DND-41 (cell line): ENCODE results near the gene CMBL.

Experiments used
- EZH2 ChIP-seq: IDR thresholded peaks from 3 replicates; pipeline ENCODE4 v1.6.1; 2012; ENCODE audit warnings: borderline replicate concordance, low read depth, mild to moderate bottlenecking, moderate library complexity, low read length, inconsistent platforms; ENCODE audit not compliant: severe bottlenecking
- TF ChIP-seq, protein P1 (sequence below): IDR thresholded peaks from 2 replicates; pipeline ENCODE4 v1.5.1; 2012; ENCODE audit warnings: borderline replicate concordance, low read length, moderate library complexity, mild to moderate bottlenecking; ENCODE audit not compliant: poor library complexity, severe bottlenecking; ENCODE audit errors: extremely low read depth

DNA sequence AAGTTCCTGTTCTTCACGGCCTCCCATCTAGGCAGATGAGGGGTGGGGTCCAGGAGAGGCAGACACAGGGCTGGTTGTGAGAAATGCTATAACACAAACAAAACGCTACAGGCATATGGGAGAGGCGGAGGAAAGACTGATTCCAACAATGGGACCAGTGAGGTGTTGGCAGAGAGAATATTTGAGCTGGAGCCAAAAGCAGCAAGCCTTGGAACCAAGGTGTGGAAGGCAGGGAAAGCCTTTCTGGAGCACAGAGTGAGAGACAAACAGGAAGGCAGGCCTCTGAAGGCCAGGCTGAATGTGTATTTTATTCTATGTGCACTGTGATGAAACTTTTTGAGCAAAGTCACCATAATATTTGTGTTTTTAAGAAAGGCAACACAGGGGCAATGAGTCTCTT is 60.9 kb downstream of the CMBL start:
- TF ChIP-seq, protein P1, sequence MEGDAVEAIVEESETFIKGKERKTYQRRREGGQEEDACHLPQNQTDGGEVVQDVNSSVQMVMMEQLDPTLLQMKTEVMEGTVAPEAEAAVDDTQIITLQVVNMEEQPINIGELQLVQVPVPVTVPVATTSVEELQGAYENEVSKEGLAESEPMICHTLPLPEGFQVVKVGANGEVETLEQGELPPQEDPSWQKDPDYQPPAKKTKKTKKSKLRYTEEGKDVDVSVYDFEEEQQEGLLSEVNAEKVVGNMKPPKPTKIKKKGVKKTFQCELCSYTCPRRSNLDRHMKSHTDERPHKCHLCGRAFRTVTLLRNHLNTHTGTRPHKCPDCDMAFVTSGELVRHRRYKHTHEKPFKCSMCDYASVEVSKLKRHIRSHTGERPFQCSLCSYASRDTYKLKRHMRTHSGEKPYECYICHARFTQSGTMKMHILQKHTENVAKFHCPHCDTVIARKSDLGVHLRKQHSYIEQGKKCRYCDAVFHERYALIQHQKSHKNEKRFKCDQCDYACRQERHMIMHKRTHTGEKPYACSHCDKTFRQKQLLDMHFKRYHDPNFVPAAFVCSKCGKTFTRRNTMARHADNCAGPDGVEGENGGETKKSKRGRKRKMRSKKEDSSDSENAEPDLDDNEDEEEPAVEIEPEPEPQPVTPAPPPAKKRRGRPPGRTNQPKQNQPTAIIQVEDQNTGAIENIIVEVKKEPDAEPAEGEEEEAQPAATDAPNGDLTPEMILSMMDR: no peak
- TF ChIP-seq EZH2: no peak
